K562 (cell line): ENCODE data around the gene ZNF384. TPM values are rescaled to one million over a fixed set of nuclear protein-coding genes. Genes with fewer than 3 reads are reported as not detected.

Source experiments
- CAMTA2 ChIP-seq: fragments of 250-450 bp; sonication (Bioruptor Pico); conservative IDR thresholded peaks from 2 replicates; pipeline ENCODE4 v1.5.1; 2022
- CREM ChIP-seq: IDR thresholded peaks from 2 replicates; pipeline ENCODE4 v1.6.1; 2014; ENCODE audit warnings: antibody characterized with exemption, low read depth
- EGR1 ChIP-seq: fragments of 450-650 bp; conservative IDR thresholded peaks from 2 replicates; pipeline ENCODE4 v1.6.1; 2017; ENCODE audit warnings: mild to moderate bottlenecking
- EP300 ChIP-seq: IDR thresholded peaks from 2 replicates; pipeline ENCODE4 v1.6.1; 2012; ENCODE audit warnings: low read length, improper control_type of control experiment
- ETV6 ChIP-seq, 3 experiments: fragments of 150-350 bp in 1 of 3; sonication (generic) in 1 of 3; formaldehyde crosslinking in 1 of 3; IDR thresholded peaks; 2 replicates each; pipeline versions ENCODE4 v1.6.1 to v1.8.0; 2014 to 2022; ENCODE audit warnings: borderline replicate concordance in 2 of 3, low read depth in 2 of 3, antibody characterized with exemption in 1 of 3, low read length in 1 of 3, mild to moderate bottlenecking in 1 of 3, missing genetic modification reagents in 1 of 3
- GABPA ChIP-seq: fragments of 200-800 bp; sonication (Bioruptor generic); conservative IDR thresholded peaks from 2 replicates; pipeline ENCODE4 v1.6.1; 2016; ENCODE audit warnings: low read depth, missing genetic modification characterization, missing compliant biosample characterization
- HDAC1 ChIP-seq, 2 experiments: fragments of 450-650 bp; IDR thresholded peaks; 2 replicates each; pipeline ENCODE4 v1.6.1; 2016 to 2017; ENCODE audit warnings: inconsistent platforms in 1 of 2, mild to moderate bottlenecking in 1 of 2, moderate library complexity in 1 of 2
- KDM2B ChIP-seq: fragments of 250-450 bp; sonication (Bioruptor Pico); IDR thresholded peaks from 2 replicates; pipeline ENCODE4 v1.8.0; 2021; ENCODE audit warnings: mild to moderate bottlenecking, moderate library complexity
- KHSRP ChIP-seq: fragments of 450-650 bp; IDR thresholded peaks from 2 replicates; pipeline ENCODE4 v1.6.1; 2017
- KLF16 ChIP-seq: IDR thresholded peaks from 2 replicates; pipeline ENCODE4 v1.6.1; 2016; ENCODE audit warnings: antibody characterized with exemption
- LEF1 ChIP-seq: fragments of 450-650 bp; IDR thresholded peaks from 2 replicates; pipeline ENCODE4 v1.6.1; 2016; ENCODE audit warnings: mild to moderate bottlenecking
- MAFF ChIP-seq: IDR thresholded peaks from 2 replicates; pipeline ENCODE4 v1.6.1; 2012; ENCODE audit warnings: low read length, improper control_type of control experiment
- MAZ ChIP-seq, 2 experiments: fragments of 450-650 bp in 1 of 2; sonication (generic) in 1 of 2; formaldehyde crosslinking; IDR thresholded peaks in 1 of 2; conservative IDR thresholded peaks in 1 of 2; 2 replicates each; pipeline versions ENCODE4 v1.4.0 to v1.5.0; 2020; ENCODE audit warnings: mild to moderate bottlenecking in 1 of 2, missing genetic modification reagents in 1 of 2
- NBN ChIP-seq: fragments of 450-650 bp; IDR thresholded peaks from 2 replicates; pipeline ENCODE4 v1.6.1; 2016; ENCODE audit warnings: low read depth, mild to moderate bottlenecking
- NCOR1 ChIP-seq: fragments of 450-650 bp; IDR thresholded peaks from 2 replicates; pipeline ENCODE4 v1.6.1; 2016; ENCODE audit warnings: mild to moderate bottlenecking, moderate library complexity
- NRF1 ChIP-seq, 2 experiments: fragments of 450-650 bp; IDR thresholded peaks in 1 of 2; conservative IDR thresholded peaks in 1 of 2; 2 replicates each; pipeline ENCODE4 v1.6.1; 2014; ENCODE audit warnings: mild to moderate bottlenecking in 2 of 2
- POLR2A ChIP-seq: fragments of 450-650 bp; conservative IDR thresholded peaks from 2 replicates; pipeline ENCODE4 v1.6.1; 2016
- POLR2G ChIP-seq: fragments of 200-400 bp; formaldehyde crosslinking; IDR thresholded peaks from 2 replicates; pipeline ENCODE4 v1.6.1; 2017; ENCODE audit warnings: low read depth, mild to moderate bottlenecking, antibody characterized with exemption, low read length, moderate library complexity
- TAL1 ChIP-seq: fragments of 450-650 bp; IDR thresholded peaks from 2 replicates; pipeline ENCODE4 v1.6.1; 2016; ENCODE audit warnings: mild to moderate bottlenecking
- TBL1XR1 ChIP-seq, 2 experiments: IDR thresholded peaks; 2 replicates each; pipeline ENCODE4 v1.6.1; 2012; ENCODE audit warnings: improper control_type of control experiment in 2 of 2, low read length in 2 of 2, mild to moderate bottlenecking in 1 of 2
- TGIF2 ChIP-seq: sonication (generic); formaldehyde crosslinking; IDR thresholded peaks from 2 replicates; pipeline ENCODE4 v1.8.1; 2022; ENCODE audit warnings: mild to moderate bottlenecking, missing genetic modification reagents, moderate library complexity
- THAP7 ChIP-seq: fragments of 250-450 bp; sonication (Bioruptor Pico); IDR thresholded peaks from 2 replicates; pipeline ENCODE4 v1.5.0; 2021
- THRA ChIP-seq: fragments of 450-650 bp; IDR thresholded peaks from 2 replicates; pipeline ENCODE4 v1.6.1; 2017; ENCODE audit warnings: mild to moderate bottlenecking, moderate library complexity
- ZBTB17 ChIP-seq: fragments of 450-650 bp; formaldehyde crosslinking; IDR thresholded peaks from 2 replicates; pipeline ENCODE4 v1.4.0; 2020; ENCODE audit warnings: mild to moderate bottlenecking
- ZNF174 ChIP-seq: fragments of 250-450 bp; sonication (Bioruptor Pico); IDR thresholded peaks from 2 replicates; pipeline ENCODE4 v1.4.0; 2020; ENCODE audit warnings: mild to moderate bottlenecking
- ZNF311 ChIP-seq: fragments of 250-450 bp; sonication (Bioruptor Pico); IDR thresholded peaks from 2 replicates; pipeline ENCODE4 v1.4.0; 2020; ENCODE audit warnings: mild to moderate bottlenecking, moderate library complexity
- ZNF766 ChIP-seq: fragments of 200-800 bp; sonication (Bioruptor generic); conservative IDR thresholded peaks from 2 replicates; pipeline ENCODE4 v1.6.1; 2016; ENCODE audit warnings: missing genetic modification characterization, missing compliant biosample characterization
- ZNF785 ChIP-seq: fragments of 250-450 bp; sonication (Bioruptor Pico); IDR thresholded peaks from 2 replicates; pipeline ENCODE4 v1.4.0; 2020; ENCODE audit warnings: mild to moderate bottlenecking
- polyA plus RNA-seq, 8 experiments: library from polyadenylated mRNA; depleted of rRNA in 4 of 8; stranded (reverse) in 5 of 8; unstranded in 3 of 8; fragments of >200 nt; fragmentation: Nextera tagmentation in 2 of 8; fragmentation: Illumina TruSeq in 1 of 8; extraction: Ambion mirVana in 2 of 8; extraction: Trizol in 1 of 8; gene quantifications; 2 replicates each; pipeline versions ENCODE4 v1.2.1 to v1.2.3, GENCODE V29; 2011 to 2014; ENCODE audit warnings: inconsistent platforms in 1 of 8, missing spikeins in 1 of 8
- total RNA-seq, 7 experiments: library from RNA; depleted of rRNA in 6 of 7; stranded (reverse); fragments of >200 nt in 6 of 7; fragmentation: Illumina TruSeq in 2 of 7; extraction: Trizol in 2 of 7; gene quantifications; 2 replicates each; pipeline versions ENCODE4 v1.2.1 to v1.2.3, GENCODE V29; 2011 to 2021; ENCODE audit warnings: low replicate concordance in 1 of 7

Gene ZNF384
- total and polyA plus RNA-seq, 9 of the 15 experiments (the other 6 are each of a cell fraction or from before 2014, with no cell fraction given) = 0.36 to 64.8 (median 21.3) TPM

GRCh38 chr12:6626654-6627283 is 62.4 kb downstream of the ZNF384 start (continued):
- peak; percentile 28; the same call in 1 of the 2 replicates for TF ChIP-seq LEF1
- no peak for TF ChIP-seq KHSRP
- TF ChIP-seq MAFF = no peak
- no peak for TF ChIP-seq ZNF785 (CRISPR knock-in tag)
- TF ChIP-seq EP300 = peak; percentile 63; the same call in 1 of the 2 replicates
- peak; percentile 67 for TF ChIP-seq GABPA (tag)
- no peak for TF ChIP-seq KDM2B (CRISPR knock-in tag)
- peak; percentile 80 to 82 for TF ChIP-seq NRF1 (conservative IDR thresholded peaks at IDR 0.05 in 1 of 2, IDR thresholded peaks at IDR 0.05 in 1 of 2)
- no peak for TF ChIP-seq POLR2G
- peak; percentile 22 to 41; a peak in 1 of 4 replicates for TF ChIP-seq MAZ (CRISPR knock-in tag; conservative IDR thresholded peaks at IDR 0.05 in 1 of 2, IDR thresholded peaks at IDR 0.05 in 1 of 2)
- TF ChIP-seq THRA = no peak
- no peak for TF ChIP-seq ZNF174 (CRISPR knock-in tag)
- peak in 1 of 2 experiments; percentile 72; a peak in 2 of 4 replicates for TF ChIP-seq HDAC1 (IDR thresholded peaks at IDR 0.05)
- no peak for TF ChIP-seq CAMTA2 (CRISPR knock-in tag)
- peak; percentile 63 for TF ChIP-seq CREM
- no peak for TF ChIP-seq TGIF2
- no peak for TF ChIP-seq THAP7 (CRISPR knock-in tag)
- peak; percentile 69 for TF ChIP-seq ZNF766 (CRISPR knock-in tag)
- TF ChIP-seq EGR1 = peak; percentile 98
- TF ChIP-seq ZBTB17 (CRISPR knock-in tag) = no peak
- no peak for TF ChIP-seq ZNF311 (CRISPR knock-in tag)
- TF ChIP-seq POLR2A = no peak; the same call in 1 of the 2 replicates
- TF ChIP-seq TAL1 = peak; percentile 47; the same call in 1 of the 2 replicates
- TF ChIP-seq NCOR1 = peak; percentile 56
- TF ChIP-seq NBN = no peak
- 0 out of 4 replicates have a peak, but pooled peaks of 1 of the 2 experiments have one; percentile 10 for TF ChIP-seq TBL1XR1 (IDR thresholded peaks at IDR 0.05; ENCODE audit: low read length in 2 of 2)
- TF ChIP-seq KLF16 = peak; percentile 43; the same call in 1 of the 2 replicates
- no peak for TF ChIP-seq ETV6 (IDR thresholded peaks at IDR 0.05; ENCODE audit: borderline replicate concordance in 1 of 2, low read depth in 2 of 2, low read length in 1 of 2)
- no peak for TF ChIP-seq ETV6 (CRISPR knock-in tag; IDR thresholded peaks at IDR 0.05; ENCODE audit: borderline replicate concordance)
